Endothelial cell of umbilical vein (primary cell): Measurements from ENCODE around the gene SCTR. TPM values are rescaled to one million over a fixed set of nuclear protein-coding genes. Genes with fewer than 3 reads are reported as not detected.
"Not testable (repeated sequence)": the region's sequence is repeated elsewhere in the genome, so short reads cannot be mapped to it uniquely, and the experiment has no call there.

ENCODE experiments used
- BruUV-seq: library from RNA; stranded (reverse); fragments of 400-500 nt; replicated peaks from 2 replicates; lab custom pipeline; 2021; lab: Mats Ljungman, UMichigan
- CTCF ChIA-PET: fragments of 300-600, 350-600 bp; sonication (Branson Sonifier 250); formaldehyde crosslinking; loops from one replicate; lab custom pipeline; 2021; ENCODE audit warnings: antibody characterized with exemption, inconsistent platforms; lab: Charles Lee
- POLR2A ChIA-PET: fragments of 300-600, 350-600 bp; sonication (Branson Sonifier 250); formaldehyde crosslinking; loops from one replicate; lab custom pipeline; 2021; ENCODE audit warnings: antibody characterized with exemption, inconsistent platforms; lab: Charles Lee
- DNase-seq: peaks from one replicate; pipeline ENCODE4 v3.0.0-alpha.2; 2011; ENCODE audit warnings: low read depth, low spot score
- FAIRE-seq: peaks from 2 replicates; lab custom pipeline; 2011; peaks lifted over from hg19 to GRCh38; lab: Jason Lieb, UNC
- H2AFZ ChIP-seq: 2 replicates; pipeline ENCODE4 v1.6.0; 2012; ENCODE audit warnings: low read depth, low read length, control low read depth, inconsistent platforms
- H3K27ac ChIP-seq: 2 replicates; pipeline ENCODE4 v1.5.1; 2011; ENCODE audit warnings: low read depth, mild to moderate bottlenecking, control low read depth, low read length, moderate library complexity; ENCODE audit not compliant: insufficient read depth
- H3K27me3 ChIP-seq, 2 experiments: 2 replicates each; pipeline versions ENCODE4 v1.6.0 to v1.6.1; 2011; ENCODE audit warnings: low read length in 2 of 2, mixed read lengths in 1 of 2; ENCODE audit not compliant: control insufficient read depth in 2 of 2, insufficient read depth in 2 of 2
- H3K36me3 ChIP-seq, 2 experiments: 2 replicates in 1 of 2; 3 replicates in 1 of 2; pipeline ENCODE4 v1.5.1; 2011; ENCODE audit warnings: low read length in 2 of 2, mild to moderate bottlenecking in 1 of 2, moderate library complexity in 1 of 2; ENCODE audit not compliant: control insufficient read depth in 2 of 2, insufficient read depth in 2 of 2; ENCODE audit errors: extremely low read depth in 1 of 2
- H3K4me1 ChIP-seq: 3 replicates; pipeline ENCODE4 v1.5.1; 2011; ENCODE audit warnings: mild to moderate bottlenecking, low read length; ENCODE audit not compliant: control insufficient read depth, insufficient read depth; ENCODE audit errors: extremely low read depth
- H3K4me2 ChIP-seq: 2 replicates; pipeline ENCODE4 v1.6.1; 2011; ENCODE audit warnings: low read length, control low read depth, mixed read lengths; ENCODE audit not compliant: insufficient read depth
- H3K4me3 ChIP-seq, 3 experiments: fragments of 200-600 bp in 1 of 3; sonication (generic), shearing (Covaris generic) in 1 of 3; replicated peaks in 1 of 3; 2 replicates each; pipeline ENCODE4 v1.5.1; 2011 to 2016; ENCODE audit warnings: control low read depth in 3 of 3, low read length in 3 of 3, mild to moderate bottlenecking in 2 of 3, inconsistent platforms in 1 of 3, low read depth in 1 of 3, moderate library complexity in 1 of 3; ENCODE audit not compliant: insufficient read depth in 1 of 3
- H3K79me2 ChIP-seq: 2 replicates; pipeline ENCODE4 v1.6.0; 2012; ENCODE audit warnings: low read length, inconsistent platforms; ENCODE audit not compliant: control insufficient read depth, insufficient read depth
- H3K9ac ChIP-seq: replicated peaks from 2 replicates; pipeline ENCODE3; 2011; ENCODE audit warnings: low read length, control low read depth; ENCODE audit not compliant: insufficient read depth; ENCODE audit errors: extremely low read depth
- H3K9me1 ChIP-seq: replicated peaks from 3 replicates; pipeline ENCODE4 v1.6.0; 2011; ENCODE audit warnings: mild to moderate bottlenecking, low read length; ENCODE audit not compliant: control insufficient read depth, insufficient read depth; ENCODE audit errors: extremely low read depth
- H3K9me3 ChIP-seq: replicated peaks from 2 replicates; pipeline ENCODE4 v1.5.1; 2012; ENCODE audit warnings: low read length, inconsistent platforms; ENCODE audit not compliant: control insufficient read depth, insufficient read depth
- H4K20me1 ChIP-seq: replicated peaks from 2 replicates; pipeline ENCODE3; 2011; ENCODE audit warnings: mild to moderate bottlenecking, low read length; ENCODE audit not compliant: control insufficient read depth, insufficient read depth; ENCODE audit errors: extremely low read depth
- CTCF ChIP-seq, 2 donors: IDR thresholded peaks; 1 replicate in 1 of 2; 2 replicates in 1 of 2; pipeline ENCODE4 v1.5.1; 2011; ENCODE audit warnings: low read length in 2 of 2, mild to moderate bottlenecking in 2 of 2, moderate library complexity in 2 of 2, control low read depth in 1 of 2, inconsistent platforms in 1 of 2, low read depth in 1 of 2; ENCODE audit not compliant: insufficient read depth in 1 of 2; ENCODE audit errors: extremely low read depth in 1 of 2
- EZH2 ChIP-seq: IDR thresholded peaks from 2 replicates; pipeline ENCODE4 v1.6.1; 2012; ENCODE audit warnings: borderline replicate concordance, low read depth, mild to moderate bottlenecking, moderate library complexity, low read length, inconsistent platforms; ENCODE audit not compliant: severe bottlenecking
- FOS ChIP-seq: IDR thresholded peaks from 2 replicates; pipeline ENCODE4 v1.6.1; 2011; ENCODE audit warnings: mild to moderate bottlenecking, low read length, moderate library complexity, borderline replicate concordance; ENCODE audit not compliant: insufficient read depth
- GATA2 ChIP-seq: IDR thresholded peaks from 2 replicates; pipeline ENCODE4 v1.7.0; 2011; ENCODE audit warnings: low read depth, mild to moderate bottlenecking, moderate library complexity, mixed read lengths, low read length; ENCODE audit not compliant: insufficient read length, insufficient read depth
- JUN ChIP-seq: IDR thresholded peaks from 2 replicates; pipeline ENCODE4 v1.6.1; 2011; ENCODE audit warnings: borderline replicate concordance, low read depth; ENCODE audit not compliant: insufficient read length, insufficient read depth
- MAX ChIP-seq: IDR thresholded peaks from 2 replicates; pipeline ENCODE4 v1.6.1; 2011; ENCODE audit not compliant: insufficient read depth, insufficient read length
- MYC ChIP-seq: IDR thresholded peaks from one replicate; pipeline ENCODE4 v1.6.1; 2011; ENCODE audit warnings: mild to moderate bottlenecking, low read depth, low read length
- POLR2A ChIP-seq: IDR thresholded peaks from 2 replicates; pipeline ENCODE4 v1.6.1; 2012; ENCODE audit warnings: low read depth, mild to moderate bottlenecking, control low read depth, low read length
- POLR2AphosphoS5 ChIP-seq: IDR thresholded peaks from 2 replicates; pipeline ENCODE4 v1.6.1; 2012; ENCODE audit warnings: low read depth, mild to moderate bottlenecking, control low read depth, low read length, moderate library complexity; ENCODE audit not compliant: insufficient read depth
- dilution Hi-C: fragments of 300-500 bp; cut with MboI; formaldehyde crosslinking; loops from one replicate; pipeline ENCODE4 v1.15.0; 2019; ENCODE audit warnings: low sequenced_read_pairs; ENCODE audit not compliant: extremely low pct_ligation_motif_present
- intact Hi-C: fragments of 100-400 bp; cut with micrococcal nuclease; formaldehyde crosslinking; loops from one replicate; pipeline ENCODE4 v1.10.0; 2022
- polyA plus RNA-seq, 4 experiments: library from polyadenylated mRNA; depleted of rRNA in 3 of 4; stranded (reverse) in 3 of 4; unstranded in 1 of 4; fragments of >200 nt; gene quantifications; 2 replicates each; pipeline versions ENCODE4 v1.2.1 to v1.2.3, GENCODE V29; 2011 to 2012; ENCODE audit warnings: missing spikeins in 1 of 4
- total RNA-seq: library from RNA; stranded (reverse); gene quantifications from 2 replicates; pipeline ENCODE4 v1.2.3, GENCODE V29; 2021

The SCTR gene
- total and polyA plus RNA-seq, 2 donors (not counting 3 experiments of a cell fraction or from before 2014, with no cell fraction given) = not detected

GRCh38 chr2:119405151-119405550 is 119.1 kb downstream of the SCTR start:
- POLR2A ChIA-PET = no interaction called here
- intact Hi-C loops (loop anchor here (5.0 kb wide), 1 partner anchor 257 kb away; no protein-coding TSS in a partner anchor), dilution Hi-C loops (no loop called here)
- TF ChIP-seq MAX (no peak), GATA2 (no peak), CTCF (IDR thresholded peaks at IDR 0.05; ENCODE audit: extremely low read depth in 1 of 2, insufficient read depth in 1 of 2, low read depth in 1 of 2, low read length in 2 of 2) (no peak), MYC (no peak), FOS (no peak), EZH2 (no peak), POLR2AphosphoS5 (no peak), JUN (no peak), POLR2A (no peak)
- FAIRE-seq (no peak), DNase-seq (no peak)
- Histone ChIP-seq H3K79me2 (no peaks in the 10 kb centered on the region), H3K4me1 (no peaks in the 10 kb centered on the region), H3K9me1 (no peaks in the 10 kb centered on the region), H2AFZ (no peak overlapping the region), H3K27ac (no peak overlapping the region), H4K20me1 (no peaks in the 10 kb centered on the region), H3K36me3 (no peaks in the 10 kb centered on the region), H3K9me3 (no peaks in the 10 kb centered on the region), H3K9ac (no peak overlapping the region), H3K27me3 (peaks cover 0 to 2% of the 10 kb centered on the region in 2 experiments), H3K4me3 (no peak overlapping the region), H3K4me2 (no peak overlapping the region)
- CTCF ChIA-PET = interaction anchor here (1.3 to 8.6 kb wide), 3 partner anchors 47 to 71 kb away, joined by 3 to 151 read pairs (median 3); no protein-coding TSS in a partner anchor
- BruUV-seq = no TSS peak

GRCh38 chr2:119403618-119404017 is 120.7 kb downstream of the SCTR start:
- H3K4me1 ChIP-seq, H3K36me3 ChIP-seq, FAIRE-seq, H3K9me3 ChIP-seq, H3K9ac ChIP-seq, H3K79me2 ChIP-seq, H3K9me1 ChIP-seq, H3K27ac ChIP-seq, dilution Hi-C loops, H4K20me1 ChIP-seq, H3K4me2 ChIP-seq, H3K27me3 ChIP-seq, H3K4me3 ChIP-seq, BruUV-seq, POLR2A ChIA-PET, intact Hi-C loops, H2AFZ ChIP-seq, DNase-seq: not testable (repeated sequence)
- CTCF ChIA-PET = interaction anchor here (1.3 to 8.6 kb wide), 2 partner anchors 47 to 72 kb away, joined by 3 to 151 read pairs; no protein-coding TSS in a partner anchor
